H1 (cell line): ENCODE data around the gene SLC27A5. TPM values are rescaled to one million over a fixed set of nuclear protein-coding genes. Genes with fewer than 3 reads are reported as not detected.

Experiments
- ASH2L ChIP-seq: fragments of 200-600, 300-600 bp; sonication (generic); IDR thresholded peaks from one replicate; pipeline ENCODE4 v1.7.1; 2017; ENCODE audit warnings: low read length
- EZH2 ChIP-seq: fragments of 200-600 bp; sonication (generic); IDR thresholded peaks from 2 replicates; pipeline ENCODE4 v1.7.1; 2012; ENCODE audit warnings: low read depth, mild to moderate bottlenecking, moderate library complexity, low read length, inconsistent platforms; ENCODE audit not compliant: severe bottlenecking
- HDAC2 ChIP-seq, 2 experiments: fragments of 300-600 bp in 1 of 2; sonication (generic) in 1 of 2; IDR thresholded peaks; 2 replicates each; pipeline ENCODE4 v1.6.1; 2011 to 2012; ENCODE audit warnings: low read depth in 2 of 2, low read length in 2 of 2, mild to moderate bottlenecking in 2 of 2, moderate library complexity in 2 of 2, borderline replicate concordance in 1 of 2, inconsistent platforms in 1 of 2
- RFX5 ChIP-seq: IDR thresholded peaks from 2 replicates; pipeline ENCODE4 v1.6.1; 2011; ENCODE audit warnings: low read depth, low read length, improper control_type of control experiment, borderline replicate concordance
- polyA plus RNA-seq, 7 experiments: library from polyadenylated mRNA; depleted of rRNA in 3 of 7; stranded (reverse) in 5 of 7; unstranded in 2 of 7; fragments of >200 nt in 5 of 7; fragments of 200-250 nt in 2 of 7; gene quantifications; 1 replicate in 5 of 7; 2 replicates in 1 of 7; 4 replicates in 1 of 7; pipeline versions ENCODE4 v1.2.1 to v1.2.3, GENCODE V29; 2011 to 2013; ENCODE audit warnings: missing spikeins in 2 of 7, mixed read lengths in 2 of 7
- total RNA-seq: library from RNA; stranded (reverse); fragmentation: NEBNext Ultra II Directional; extraction: Animal tissue kit (Norgen Biotek cat#: 25700); gene quantifications from 2 replicates; pipeline ENCODE4 v1.2.1, GENCODE V29; 2021

Gene SLC27A5
- total and polyA plus RNA-seq, 2 of the 8 experiments (the other 6 are each of a cell fraction or from before 2014, with no cell fraction given) = 25.1 to 80.5 TPM

- TF ChIP-seq EZH2 (no peak), ASH2L (no peak), HDAC2 (IDR thresholded peaks at IDR 0.05; ENCODE audit: borderline replicate concordance in 1 of 2, low read depth in 2 of 2, low read length in 2 of 2) (no peak), RFX5 (no peak)
Observed at GRCh38 chr19:58497634-58498170, 14.1 kb downstream of the SLC27A5 start (continued).
